Left lobe of liver (tissue), 2 donors: ENCODE results near the gene FAM185A. TPM values are rescaled to one million over a fixed set of nuclear protein-coding genes. Genes with fewer than 3 reads are reported as not detected.
"Not testable (repeated sequence)": the region's sequence is repeated elsewhere in the genome, so short reads cannot be mapped to it uniquely, and the experiment has no call there.

Source experiments
- ATAC-seq: fragments of 200-7000 bp; cut with Tn5 transposase; one replicate; pipeline ENCODE4 v1.9.1; 2020; ENCODE audit warnings: mild to moderate bottlenecking, moderate library complexity
- DNase-seq: peaks from one replicate; pipeline ENCODE4 v3.0.0-alpha.2; 2020; ENCODE audit warnings: low spot score
- total RNA-seq: library from RNA; stranded (reverse); gene quantifications from one replicate; pipeline ENCODE4 v1.2.1, GENCODE V29; 2021
- donor health status: DM: no; HTN: no; CAD: no; lungs with moderate emphysema.
- donor health status: DM: no; HTN: yes; CAD: no.

Gene FAM185A
- total RNA-seq, 1 donor from 2014 or later, result 8.2 TPM

DNA sequence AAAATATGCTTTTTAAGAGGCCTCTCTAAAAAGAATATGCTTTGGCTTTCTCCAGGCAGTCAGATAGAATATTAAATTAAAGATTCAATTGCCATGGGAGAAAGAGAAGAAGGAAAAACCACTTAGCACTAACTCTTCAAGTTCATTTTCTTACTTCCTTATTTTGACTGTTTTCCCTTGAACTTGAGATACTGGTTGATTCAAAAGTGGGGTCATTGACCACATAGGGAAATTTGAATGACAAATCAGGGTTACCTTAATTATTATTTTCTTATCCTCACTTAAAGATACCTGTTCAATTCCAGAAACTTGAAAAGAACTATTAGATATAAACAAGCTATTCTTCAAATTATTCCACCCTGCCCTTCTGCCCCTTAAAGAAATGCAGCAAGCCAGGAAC, 27.4 kb downstream of the FAM185A start:
- not testable (repeated sequence) for DNase-seq, ATAC-seq

GRCh38 chr7:102778663-102779062, 29.9 kb downstream of the FAM185A start:
- not testable (repeated sequence) for ATAC-seq

DNA sequence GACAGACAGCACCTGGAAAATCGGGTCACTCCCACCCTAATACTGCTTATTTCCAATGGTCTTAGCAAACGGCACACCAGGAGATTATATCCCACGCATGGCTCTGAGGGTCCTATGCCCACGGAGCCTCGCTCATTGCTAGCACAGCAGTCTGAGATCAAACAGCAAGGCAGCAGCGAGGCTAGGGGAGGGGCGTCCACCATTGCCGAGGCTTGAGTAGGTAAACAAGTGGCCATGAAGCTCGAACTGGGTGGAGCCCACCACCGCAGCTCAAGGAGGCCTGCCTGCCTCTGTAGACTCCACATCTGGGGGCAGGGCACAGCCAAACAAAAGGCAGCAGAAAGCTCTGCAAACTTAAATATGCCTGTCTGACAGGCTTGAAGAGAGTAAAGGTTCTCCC, 32.1 kb downstream of the FAM185A start:
- DNase-seq, ATAC-seq: not testable (repeated sequence)

More at GRCh38 chr7:102778663-102779062, 29.9 kb downstream of the FAM185A start:
- DNase-seq, result not testable (repeated sequence)

GRCh38 chr7:102788770-102789169, 40.0 kb downstream of the FAM185A start:
- ATAC-seq, DNase-seq: not testable (repeated sequence)

GRCh38 chr7:102790364-102791100, 41.7 kb downstream of the FAM185A start:
- DNase-seq, result not testable (repeated sequence)
- peak; percentile 75 for ATAC-seq

- ATAC-seq, result not testable (repeated sequence)
Measured at GRCh38 chr7:102791367-102791766, 42.6 kb downstream of the FAM185A start.

GRCh38 chr7:102791831-102792230, 43.0 kb downstream of the FAM185A start:
- DNase-seq, ATAC-seq: not testable (repeated sequence)

More at GRCh38 chr7:102791367-102791766, 42.6 kb downstream of the FAM185A start:
- DNase-seq, result not testable (repeated sequence)

GRCh38 chr7:102794567-102794966, 45.8 kb downstream of the FAM185A start:
- DNase-seq, ATAC-seq: not testable (repeated sequence)

GRCh38 chr7:102795987-102796595, 47.3 kb downstream of the FAM185A start:
- not testable (repeated sequence) for ATAC-seq

DNA sequence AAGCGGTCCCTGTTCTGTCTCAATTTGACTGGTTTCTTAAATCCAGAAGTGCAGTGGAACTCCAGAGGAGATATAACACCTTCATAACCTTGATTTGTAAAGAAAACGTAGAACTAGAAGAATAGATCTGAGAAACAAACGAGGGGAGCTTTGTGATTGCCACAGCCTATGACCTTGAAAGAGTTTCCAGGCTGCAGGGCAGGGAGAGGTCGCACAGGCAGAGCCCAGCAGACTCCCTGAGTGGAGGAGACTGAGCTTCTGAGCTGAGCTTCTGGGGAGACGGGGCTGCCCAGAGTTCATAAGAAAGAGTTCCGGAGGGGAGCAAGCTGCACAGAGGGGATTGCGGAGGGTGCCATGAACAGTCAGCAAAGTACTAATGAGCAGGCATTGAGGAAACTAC, 57.8 kb downstream of the FAM185A start:
- ATAC-seq, result no peak
- no peak for DNase-seq

More at GRCh38 chr7:102795987-102796595, 47.3 kb downstream of the FAM185A start:
- not testable (repeated sequence) for DNase-seq

- ATAC-seq, result no peak
Measured at GRCh38 chr7:102810916-102811315, 62.1 kb downstream of the FAM185A start.

DNA sequence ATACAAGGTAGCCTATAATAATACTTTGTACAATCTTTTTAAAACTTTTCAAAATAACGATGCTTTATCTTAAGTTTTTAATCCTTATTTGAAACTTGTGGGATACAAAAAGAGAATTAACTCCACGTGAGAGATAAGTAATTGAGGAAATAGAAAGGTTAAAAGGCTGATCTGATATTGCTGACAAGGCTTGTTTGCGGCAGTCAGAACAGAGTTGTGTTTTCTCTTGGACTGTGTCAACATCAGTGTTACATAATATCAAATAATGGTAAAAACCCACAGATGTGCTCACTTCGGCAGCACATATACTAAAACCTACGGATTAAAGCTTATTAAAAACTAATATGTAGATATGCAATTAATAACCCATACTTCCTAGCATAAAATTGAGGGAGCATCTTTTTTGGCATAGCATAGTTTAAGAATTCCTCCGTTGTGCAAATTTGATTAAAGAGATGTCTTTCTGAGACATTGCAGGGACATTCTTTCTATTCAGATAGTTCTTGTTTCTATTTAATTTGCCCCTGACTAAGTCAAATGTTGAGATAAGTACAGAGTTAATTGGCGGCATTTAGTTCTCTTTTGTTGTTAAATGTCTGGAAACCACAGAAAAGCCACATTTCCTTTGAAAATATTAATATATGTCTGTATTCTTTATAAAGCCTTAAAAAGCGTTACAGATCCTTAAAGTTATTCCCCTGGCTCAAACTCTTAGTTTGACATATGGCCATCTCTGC, 63.3 kb downstream of the FAM185A start:
- ATAC-seq (peak; percentile 94), DNase-seq (peak; percentile 51)

More at GRCh38 chr7:102810916-102811315, 62.1 kb downstream of the FAM185A start:
- no peak for DNase-seq

GRCh38 chr7:102813191-102814024, 64.6 kb downstream of the FAM185A start:
- ATAC-seq (peak; percentile 38), DNase-seq (no peak)

GRCh38 chr7:102814025-102814471, 65.2 kb downstream of the FAM185A start:
- ATAC-seq (no peak), DNase-seq (no peak)

GRCh38 chr7:102817616-102818573, 69.1 kb downstream of the FAM185A start:
- no peak for DNase-seq
- no peak for ATAC-seq

- no peak for DNase-seq
- ATAC-seq, result no peak
Measured at GRCh38 chr7:102819151-102819550, 70.4 kb downstream of the FAM185A start.

DNA sequence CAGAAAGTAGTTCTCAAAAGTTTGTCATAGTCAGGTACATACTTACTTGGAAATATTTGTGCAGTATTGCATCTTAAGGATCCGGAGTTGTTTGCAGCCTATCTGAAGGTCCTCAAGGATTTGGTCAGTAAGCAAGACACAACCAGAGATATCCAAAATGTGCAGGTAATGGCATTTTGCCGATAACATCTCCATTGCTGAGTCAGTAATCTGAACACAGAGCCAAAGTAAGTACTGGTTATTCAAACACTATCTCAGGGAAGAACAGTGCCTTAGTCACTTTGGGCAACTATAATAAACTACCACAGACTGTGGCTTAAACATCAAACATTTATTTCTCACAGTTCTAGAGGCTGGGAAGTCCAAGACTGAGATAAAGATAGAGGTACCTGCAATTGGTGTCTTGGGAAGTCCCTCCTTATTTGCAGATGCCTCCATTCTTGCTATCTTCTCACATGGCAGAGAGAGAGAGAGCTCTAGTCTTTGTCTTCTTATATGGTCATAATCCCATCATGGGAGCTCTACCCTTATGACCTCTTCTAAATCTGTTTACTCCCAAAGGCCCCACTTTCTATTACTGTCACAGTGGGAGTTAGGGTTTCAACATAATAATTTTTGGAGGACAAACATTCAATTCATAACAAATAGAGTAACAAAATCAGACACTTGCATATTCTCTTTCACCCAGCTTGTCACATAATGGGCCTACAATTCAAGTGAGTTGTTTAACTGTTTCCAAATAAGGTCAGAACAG, 73.4 kb downstream of the FAM185A start:
- DNase-seq, result no peak
- no peak for ATAC-seq

DNA sequence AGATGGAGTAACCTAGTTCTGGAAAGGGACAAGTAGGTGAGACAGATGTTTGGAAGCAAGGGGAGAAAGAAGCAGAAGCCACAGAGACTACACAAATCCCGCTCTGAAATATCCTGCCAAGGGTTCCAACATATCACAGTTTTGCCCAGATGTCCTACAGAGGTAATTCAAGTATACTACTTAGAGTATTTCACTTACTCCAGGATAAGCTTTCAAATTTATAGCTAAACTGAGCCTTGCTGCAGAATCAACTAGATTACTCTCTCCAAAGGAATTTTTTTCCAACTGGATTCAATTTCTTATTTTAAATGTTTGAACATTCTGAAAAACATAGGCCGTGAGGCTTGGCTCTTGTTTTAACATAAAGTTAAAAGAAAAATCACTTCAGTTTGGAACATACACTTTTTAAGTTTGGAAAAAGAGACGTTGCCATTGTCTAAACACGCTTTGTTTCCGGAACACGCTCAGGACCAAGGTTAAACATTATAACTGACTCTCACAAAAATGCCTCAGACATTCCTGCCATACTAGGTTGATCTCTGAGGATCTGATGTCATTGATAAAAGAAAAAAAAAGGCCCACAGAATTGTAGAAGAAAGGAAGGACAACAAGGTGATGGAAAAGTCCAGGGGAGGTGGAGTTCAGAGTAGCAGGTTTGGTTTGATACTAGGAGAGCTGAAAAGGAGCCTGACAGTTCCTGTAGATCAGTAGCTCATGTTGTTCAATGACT, 74.8 kb downstream of the FAM185A start:
- DNase-seq, result no peak
- no peak for ATAC-seq
